ENCODE results near the gene GNB5.

Gene GNB5

DNA sequence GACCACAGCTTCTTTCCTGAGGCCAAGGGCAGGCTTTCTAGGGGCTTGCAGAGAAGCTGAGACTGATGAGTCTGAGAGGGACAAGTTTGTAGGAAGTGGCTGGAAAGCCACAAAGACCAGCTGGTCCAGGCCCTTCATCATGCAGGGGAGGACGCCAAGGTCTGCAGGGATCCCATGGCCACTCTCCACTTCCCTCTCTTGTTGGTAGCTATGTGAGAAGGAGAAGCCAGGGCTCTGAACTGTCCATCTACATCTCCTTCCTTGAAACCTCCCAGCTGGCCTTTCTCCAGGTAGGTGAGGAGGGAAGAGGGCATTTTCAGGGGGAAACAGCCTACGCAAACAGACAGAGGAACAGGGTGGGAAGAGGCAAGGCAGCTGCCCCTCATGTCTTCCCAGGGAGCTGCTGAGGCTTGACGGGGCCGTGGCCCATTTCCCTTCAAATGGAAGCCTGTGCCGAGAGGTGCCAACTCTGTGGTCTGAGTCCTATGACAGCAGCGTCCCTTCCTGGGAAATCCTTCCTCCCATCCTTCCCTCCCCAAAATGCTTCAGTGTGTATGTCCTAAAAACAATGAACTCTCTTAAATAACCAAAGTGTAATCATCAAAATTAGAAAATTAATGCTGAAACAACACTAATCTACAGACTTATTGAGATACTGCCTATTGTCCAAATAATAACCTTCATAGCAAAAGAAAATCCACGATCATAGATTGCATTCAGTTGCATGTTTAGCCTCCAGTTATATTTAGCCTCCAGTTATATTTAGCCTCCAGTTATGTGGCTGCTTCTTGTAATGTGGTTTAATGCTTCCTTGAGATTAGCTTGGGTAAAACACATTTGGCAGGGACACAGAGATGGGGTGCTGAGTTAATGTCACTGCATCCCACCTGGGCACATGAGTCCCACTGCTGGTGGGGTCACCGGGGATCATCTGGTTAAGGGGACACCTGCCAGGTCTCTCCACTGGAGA lies 36.0 kb downstream of the GNB5 start:
- DNase-seq (no peak), ATAC-seq (replicated peaks) (no peak)
- peaks cover 46% of the 10 kb centered on the region for H3K36me3 Mint-ChIP-seq (ENCODE audit: insufficient read depth)
- no peak overlapping the region for H3K4me3 Mint-ChIP-seq
- H3K4me1 Mint-ChIP-seq (ENCODE audit: low read depth in 2 of 2): peaks cover 5 to 9% of the 10 kb centered on the region in 2 donors
- H3K27ac Mint-ChIP-seq: peak overlapping the region in 1 of 2 donors; percentile 25
- no peaks in the 10 kb centered on the region for H3K27me3 Mint-ChIP-seq
- no peaks in the 10 kb centered on the region for H3K9me3 Mint-ChIP-seq

GRCh38 chr15:52153900-52154895 lies 37.0 kb downstream of the GNB5 start:
- no peak overlapping the region for H3K4me3 Mint-ChIP-seq
- no peaks in the 10 kb centered on the region for H3K9me3 Mint-ChIP-seq
- H3K36me3 Mint-ChIP-seq (ENCODE audit: insufficient read depth): peaks cover 45% of the 10 kb centered on the region
- H3K27ac Mint-ChIP-seq: peak overlapping the region in 1 of 2 donors; percentile 25
- no peaks in the 10 kb centered on the region for H3K27me3 Mint-ChIP-seq
- DNase-seq (no peak), ATAC-seq (replicated peaks) (no peak)
- peaks cover 5 to 9% of the 10 kb centered on the region in 2 donors for H3K4me1 Mint-ChIP-seq (ENCODE audit: low read depth in 2 of 2)

GRCh38 chr15:52151353-52151752 lies 39.8 kb downstream of the GNB5 start:
- Mint-ChIP-seq H3K4me3 (no peak overlapping the region), H3K36me3 (ENCODE audit: insufficient read depth) (peaks cover 62% of the 10 kb centered on the region), H3K4me1 (ENCODE audit: low read depth in 2 of 2) (peaks cover 5 to 6% of the 10 kb centered on the region in 2 donors), H3K27ac (peak overlapping the region in 1 of 2 donors; percentile 35), H3K9me3 (no peaks in the 10 kb centered on the region), H3K27me3 (no peaks in the 10 kb centered on the region)
- ATAC-seq (replicated peaks) (no peak), DNase-seq (no peak)

GRCh38 chr15:52150871-52151270 lies 40.3 kb downstream of the GNB5 start:
- Mint-ChIP-seq H3K9me3 (no peaks in the 10 kb centered on the region), H3K36me3 (ENCODE audit: insufficient read depth) (peaks cover 64% of the 10 kb centered on the region), H3K4me3 (no peak overlapping the region), H3K4me1 (ENCODE audit: low read depth in 2 of 2) (peaks cover 5 to 6% of the 10 kb centered on the region in 2 donors), H3K27me3 (no peaks in the 10 kb centered on the region), H3K27ac (peak overlapping the region in 1 of 2 donors; percentile 41)
- no peak for ATAC-seq (replicated peaks)
- no peak for DNase-seq

GRCh38 chr15:52150043-52150825 lies 41.0 kb downstream of the GNB5 start:
- ATAC-seq (replicated peaks) (no peak), DNase-seq (no peak)
- H3K27me3 Mint-ChIP-seq: no peaks in the 10 kb centered on the region
- H3K36me3 Mint-ChIP-seq (ENCODE audit: insufficient read depth): peaks cover 67% of the 10 kb centered on the region
- H3K4me1 Mint-ChIP-seq (ENCODE audit: low read depth in 2 of 2): peaks cover under 1 to 6% of the 10 kb centered on the region in 2 donors
- H3K4me3 Mint-ChIP-seq: no peak overlapping the region
- H3K27ac Mint-ChIP-seq: peak overlapping the region in 1 of 2 donors; percentile 41
- H3K9me3 Mint-ChIP-seq: no peaks in the 10 kb centered on the region

- Mint-ChIP-seq H3K9me3 (no peaks in the 10 kb centered on the region), H3K27me3 (no peaks in the 10 kb centered on the region), H3K27ac (no peak overlapping the region), H3K4me1 (ENCODE audit: low read depth in 2 of 2) (no peaks in the 10 kb centered on the region), H3K36me3 (ENCODE audit: insufficient read depth) (peaks cover 61% of the 10 kb centered on the region), H3K4me3 (no peak overlapping the region)
- no peak for DNase-seq
- no peak for ATAC-seq (replicated peaks)
These were observed 42.8 kb downstream of the GNB5 start for GRCh38 chr15:52148403-52148802.

GRCh38 chr15:52146776-52147175 lies 44.4 kb downstream of the GNB5 start:
- no peaks in the 10 kb centered on the region for H3K4me1 Mint-ChIP-seq (ENCODE audit: low read depth in 2 of 2)
- H3K27ac Mint-ChIP-seq: peak overlapping the region in 1 of 2 donors; percentile 4
- H3K4me3 Mint-ChIP-seq: no peak overlapping the region

GRCh38 chr15:52146261-52146660 lies 44.9 kb downstream of the GNB5 start:
- DNase-seq: no peak
- Mint-ChIP-seq H3K27me3 (no peaks in the 10 kb centered on the region), H3K9me3 (no peaks in the 10 kb centered on the region), H3K4me1 (ENCODE audit: low read depth in 2 of 2) (no peaks in the 10 kb centered on the region), H3K27ac (no peak overlapping the region), H3K4me3 (no peak overlapping the region), H3K36me3 (ENCODE audit: insufficient read depth) (peaks cover 48% of the 10 kb centered on the region)
- ATAC-seq (replicated peaks): no peak

More at GRCh38 chr15:52146776-52147175, 44.4 kb downstream of the GNB5 start:
- Mint-ChIP-seq H3K27me3 (no peaks in the 10 kb centered on the region), H3K36me3 (ENCODE audit: insufficient read depth) (peaks cover 48% of the 10 kb centered on the region), H3K9me3 (no peaks in the 10 kb centered on the region)
- ATAC-seq (replicated peaks) (no peak), DNase-seq (no peak)

DNA sequence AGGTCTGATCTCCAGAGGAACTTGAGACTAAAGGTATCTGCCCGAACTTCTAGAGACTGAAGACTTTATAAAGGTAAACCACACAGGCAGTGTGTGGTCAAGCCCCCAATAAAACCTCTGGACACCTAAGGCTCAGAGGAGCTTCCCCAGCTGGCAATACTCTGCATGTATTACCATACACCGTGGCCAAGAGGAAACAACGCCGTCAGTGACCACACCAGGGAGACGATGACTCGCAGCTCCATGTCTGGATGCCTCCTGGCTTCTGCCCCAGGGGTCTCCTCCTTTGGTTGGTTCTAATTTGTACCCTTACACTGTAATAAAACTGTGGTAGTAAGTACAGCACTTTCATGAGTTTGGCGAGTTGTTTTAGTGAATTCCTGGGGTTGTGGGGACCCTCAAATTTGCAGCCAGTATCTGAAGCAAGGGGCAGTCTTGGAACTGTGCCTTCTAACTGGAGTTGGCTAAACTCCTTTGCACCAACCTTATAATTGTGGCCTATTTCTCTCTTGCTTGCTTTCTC lies 46.5 kb downstream of the GNB5 start:
- DNase-seq: no peak
- Mint-ChIP-seq H3K4me3 (no peak overlapping the region), H3K9me3 (no peaks in the 10 kb centered on the region), H3K36me3 (ENCODE audit: insufficient read depth) (peaks cover 59% of the 10 kb centered on the region), H3K27ac (no peak overlapping the region), H3K4me1 (ENCODE audit: low read depth in 2 of 2) (peaks cover 2 to 7% of the 10 kb centered on the region in 2 donors), H3K27me3 (no peaks in the 10 kb centered on the region)
- no peak for ATAC-seq (replicated peaks)

DNA sequence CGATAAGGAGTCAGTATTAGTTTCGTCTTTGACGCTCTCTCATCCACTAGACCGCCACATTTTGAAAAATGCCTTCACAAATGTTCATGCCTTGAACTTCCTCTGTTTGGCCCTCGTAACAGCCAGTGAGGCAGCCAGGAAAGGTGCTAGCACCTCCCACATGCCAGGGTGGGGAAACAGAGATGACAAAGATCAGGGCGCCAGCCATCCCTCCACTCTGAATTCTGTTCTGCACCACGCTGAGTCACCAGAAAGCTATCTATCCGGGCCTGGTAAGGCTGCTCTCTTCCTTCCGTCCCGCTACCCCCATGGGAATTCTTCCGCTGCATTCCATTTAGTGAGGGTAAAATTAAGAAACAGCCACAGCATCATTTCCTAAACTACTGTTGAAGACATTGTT lies 47.3 kb downstream of the GNB5 start:
- Mint-ChIP-seq H3K9me3 (no peaks in the 10 kb centered on the region), H3K4me1 (ENCODE audit: low read depth in 2 of 2) (peaks cover 4 to 8% of the 10 kb centered on the region in 2 donors), H3K27ac (no peak overlapping the region), H3K27me3 (no peaks in the 10 kb centered on the region), H3K4me3 (no peak overlapping the region), H3K36me3 (ENCODE audit: insufficient read depth) (peaks cover 54% of the 10 kb centered on the region)
- ATAC-seq (replicated peaks): no peak
- DNase-seq: no peak

GRCh38 chr15:52140646-52141045 lies 50.5 kb downstream of the GNB5 start:
- Mint-ChIP-seq H3K4me1 (ENCODE audit: low read depth in 2 of 2) (peaks cover 16 to 22% of the 10 kb centered on the region in 2 donors), H3K4me3 (no peak overlapping the region), H3K9me3 (no peaks in the 10 kb centered on the region), H3K27me3 (no peaks in the 10 kb centered on the region), H3K36me3 (ENCODE audit: insufficient read depth) (peaks cover 43% of the 10 kb centered on the region), H3K27ac (no peak overlapping the region)
- no peak for ATAC-seq (replicated peaks)
- DNase-seq: no peak

DNA sequence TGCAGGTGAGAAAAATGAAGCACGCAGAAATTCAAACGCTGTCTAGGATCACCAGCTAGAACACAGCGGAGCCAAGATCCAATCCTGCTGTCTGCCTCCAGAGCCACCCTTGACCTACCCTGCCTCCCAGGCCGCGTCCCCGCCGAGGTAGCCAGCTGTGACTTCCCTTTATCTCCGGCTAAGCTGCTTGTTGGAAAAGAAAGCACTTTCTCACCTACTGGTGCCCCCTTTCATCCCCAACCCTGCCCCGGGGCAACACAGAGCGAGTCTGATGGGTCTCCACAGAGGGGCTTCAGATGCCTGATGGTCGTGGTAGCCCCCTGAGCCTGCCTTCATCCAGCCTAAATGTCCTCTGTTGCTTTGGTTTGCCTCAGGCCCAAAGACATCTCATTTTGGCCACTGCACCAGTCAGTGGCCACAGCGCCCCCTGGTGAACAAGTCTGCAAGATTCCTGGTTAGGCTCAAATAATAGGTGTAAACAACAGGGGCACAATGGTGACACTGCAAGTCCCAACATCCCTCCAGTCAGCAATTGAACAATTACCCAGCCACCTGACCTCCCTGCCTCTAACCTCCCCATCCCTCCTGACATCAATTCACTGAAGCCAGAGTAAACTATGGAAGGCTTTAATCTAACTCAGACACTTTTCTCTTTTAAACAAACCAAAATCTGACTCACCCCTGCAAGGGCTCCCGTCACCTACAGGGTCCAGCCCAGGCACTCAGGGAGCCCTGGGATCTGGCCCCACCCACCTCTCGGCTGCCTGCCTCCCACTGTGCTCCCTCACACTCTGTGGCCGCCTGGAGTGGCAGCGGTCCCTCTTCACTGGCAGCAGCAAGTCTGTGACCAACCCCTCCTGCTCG lies 51.4 kb downstream of the GNB5 start:
- Mint-ChIP-seq H3K4me1 (ENCODE audit: low read depth in 2 of 2) (peaks cover 16 to 23% of the 10 kb centered on the region in 2 donors), H3K4me3 (no peak overlapping the region), H3K27me3 (no peaks in the 10 kb centered on the region), H3K36me3 (ENCODE audit: insufficient read depth) (peaks cover 38% of the 10 kb centered on the region), H3K27ac (peak overlapping the region; percentile 6 to 49), H3K9me3 (no peaks in the 10 kb centered on the region)
- ATAC-seq (replicated peaks) (peak; percentile 49), DNase-seq (peak; percentile 51 to 56 (median 55))

All from effector memory CD8-positive, alpha-beta T cell (primary cell).